ENCODE data around the gene GDF15. TPM values are rescaled to one million over a fixed set of nuclear protein-coding genes. Genes with fewer than 3 reads are reported as not detected.
A peak's percentile ranks its signal among the peaks of the same experiment; 100 is the strongest.
"Not testable (repeated sequence)": the region's sequence is repeated elsewhere in the genome, so short reads cannot be mapped to it uniquely, and the experiment has no call there.

GDF15 gene
- total RNA-seq, 3 donors from 2014 or later, result 2.7 to 60.3 (median 9.2) TPM

DNA sequence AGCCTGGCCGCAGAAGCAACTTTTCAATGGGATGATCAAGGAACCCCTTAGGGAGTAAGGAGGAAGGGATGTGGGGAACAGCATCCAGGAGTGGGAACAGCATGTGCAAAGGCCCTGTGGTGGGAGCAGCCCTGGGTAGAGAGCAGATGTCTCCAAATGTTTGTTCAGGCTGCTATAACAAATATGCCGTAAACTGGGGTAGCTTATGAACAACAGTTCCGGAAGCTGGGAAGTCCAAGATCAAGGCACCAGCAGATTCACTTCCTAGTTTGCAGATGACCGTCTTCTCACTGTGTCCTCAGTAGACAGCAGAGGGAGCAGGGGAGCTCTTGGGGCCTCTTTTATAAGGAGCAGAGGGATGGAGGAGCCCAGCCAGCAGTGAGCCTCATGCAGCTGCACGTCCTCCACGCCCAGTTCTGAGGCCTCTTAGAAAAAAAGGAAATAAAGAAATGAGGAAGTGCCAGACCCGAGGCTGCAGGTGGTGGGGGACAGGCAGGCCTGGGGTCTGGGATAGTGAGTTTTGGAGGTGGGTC is 15.7 kb downstream of the GDF15 start:
- Histone ChIP-seq H3K9me3 (no peaks in the 10 kb centered on the region), H3K4me1 (no peaks in the 10 kb centered on the region), H3K36me3 (no peaks in the 10 kb centered on the region), H3K27me3 (peaks cover 2 to 9% of the 10 kb centered on the region in 2 donors), H3K27ac (peak overlapping the region in 1 of 2 donors; percentile 5), H3K4me3 (no peak overlapping the region)
- no peak for DNase-seq (ENCODE audit: low spot score in 2 of 2)
- TF ChIP-seq, protein P1, sequence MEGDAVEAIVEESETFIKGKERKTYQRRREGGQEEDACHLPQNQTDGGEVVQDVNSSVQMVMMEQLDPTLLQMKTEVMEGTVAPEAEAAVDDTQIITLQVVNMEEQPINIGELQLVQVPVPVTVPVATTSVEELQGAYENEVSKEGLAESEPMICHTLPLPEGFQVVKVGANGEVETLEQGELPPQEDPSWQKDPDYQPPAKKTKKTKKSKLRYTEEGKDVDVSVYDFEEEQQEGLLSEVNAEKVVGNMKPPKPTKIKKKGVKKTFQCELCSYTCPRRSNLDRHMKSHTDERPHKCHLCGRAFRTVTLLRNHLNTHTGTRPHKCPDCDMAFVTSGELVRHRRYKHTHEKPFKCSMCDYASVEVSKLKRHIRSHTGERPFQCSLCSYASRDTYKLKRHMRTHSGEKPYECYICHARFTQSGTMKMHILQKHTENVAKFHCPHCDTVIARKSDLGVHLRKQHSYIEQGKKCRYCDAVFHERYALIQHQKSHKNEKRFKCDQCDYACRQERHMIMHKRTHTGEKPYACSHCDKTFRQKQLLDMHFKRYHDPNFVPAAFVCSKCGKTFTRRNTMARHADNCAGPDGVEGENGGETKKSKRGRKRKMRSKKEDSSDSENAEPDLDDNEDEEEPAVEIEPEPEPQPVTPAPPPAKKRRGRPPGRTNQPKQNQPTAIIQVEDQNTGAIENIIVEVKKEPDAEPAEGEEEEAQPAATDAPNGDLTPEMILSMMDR (IDR thresholded peaks at IDR 0.05), result no peak
- TF ChIP-seq POLR2AphosphoS5 (IDR thresholded peaks at IDR 0.05), result no peak
- TF ChIP-seq POLR2A (IDR thresholded peaks at IDR 0.05), result no peak
- intact Hi-C loops (cut with DNase I; ENCODE audit: low total_unique reads), result no loop called here

DNA sequence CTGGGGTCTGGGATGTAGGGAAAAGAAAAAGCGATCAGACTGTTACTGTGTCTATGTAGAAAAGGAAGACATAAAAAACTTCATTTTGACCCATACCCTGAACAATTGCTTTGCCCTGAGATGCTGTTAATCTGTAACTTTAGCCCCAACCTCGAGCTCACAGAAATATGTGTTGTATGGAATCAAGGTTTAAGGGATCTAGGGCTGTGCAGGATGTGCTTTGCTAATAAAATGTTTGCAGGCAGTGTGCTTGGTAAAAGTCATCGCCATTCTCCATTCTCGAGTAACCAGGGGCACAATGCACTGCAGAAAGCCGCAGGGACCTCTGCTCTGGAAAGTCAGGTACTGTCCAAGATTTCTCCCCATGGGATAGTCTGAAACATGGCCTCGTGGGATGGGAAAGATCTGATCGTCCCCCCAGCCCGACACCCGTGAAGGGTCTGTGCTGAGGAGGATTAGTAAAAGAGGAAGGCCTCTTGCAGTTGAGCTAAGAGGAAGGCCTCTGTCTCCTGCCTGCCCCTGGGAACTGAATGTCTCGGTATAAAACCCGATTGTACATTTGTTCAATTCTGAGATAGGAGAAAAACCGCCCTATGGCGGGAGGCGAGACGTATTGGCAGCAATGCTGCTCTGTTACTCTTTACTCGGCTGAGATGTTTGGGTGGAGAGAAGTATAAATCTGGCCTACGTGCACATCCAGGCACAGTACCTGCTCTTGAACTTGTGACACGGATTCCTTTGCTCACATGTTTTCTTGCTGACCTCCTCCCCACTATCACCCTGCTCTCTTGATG is 16.7 kb downstream of the GDF15 start:
- DNase-seq (ENCODE audit: low spot score in 2 of 2); intact Hi-C loops (cut with DNase I; ENCODE audit: low total_unique reads); H3K36me3 ChIP-seq; H3K4me1 ChIP-seq; H3K4me3 ChIP-seq; H3K27me3 ChIP-seq; H3K9me3 ChIP-seq; H3K27ac ChIP-seq: not testable (repeated sequence)

DNA sequence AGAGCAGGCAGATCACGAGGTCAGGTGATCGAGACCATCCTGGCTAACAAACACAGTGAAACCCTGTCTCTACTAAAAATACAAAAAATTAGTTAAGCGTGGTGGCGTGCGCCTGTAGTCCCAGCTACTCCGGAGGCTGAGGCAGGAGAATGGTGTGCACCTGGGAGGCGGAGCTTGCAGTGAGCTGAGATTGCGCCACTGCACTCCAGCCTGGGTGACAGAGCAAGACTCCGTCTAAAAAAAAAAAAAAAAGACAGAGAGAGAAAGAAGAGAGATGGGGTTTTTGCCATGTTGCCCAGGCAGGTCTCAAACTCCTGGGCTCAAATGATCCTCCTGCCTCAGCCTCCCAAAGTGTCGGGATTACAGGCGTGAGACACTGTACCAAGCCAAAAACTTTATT is 19.8 kb downstream of the GDF15 start:
- H3K27ac ChIP-seq; H3K36me3 ChIP-seq; intact Hi-C loops (cut with DNase I; ENCODE audit: low total_unique reads); H3K27me3 ChIP-seq; H3K9me3 ChIP-seq; H3K4me3 ChIP-seq; DNase-seq (ENCODE audit: low spot score in 2 of 2); H3K4me1 ChIP-seq: not testable (repeated sequence)

DNA sequence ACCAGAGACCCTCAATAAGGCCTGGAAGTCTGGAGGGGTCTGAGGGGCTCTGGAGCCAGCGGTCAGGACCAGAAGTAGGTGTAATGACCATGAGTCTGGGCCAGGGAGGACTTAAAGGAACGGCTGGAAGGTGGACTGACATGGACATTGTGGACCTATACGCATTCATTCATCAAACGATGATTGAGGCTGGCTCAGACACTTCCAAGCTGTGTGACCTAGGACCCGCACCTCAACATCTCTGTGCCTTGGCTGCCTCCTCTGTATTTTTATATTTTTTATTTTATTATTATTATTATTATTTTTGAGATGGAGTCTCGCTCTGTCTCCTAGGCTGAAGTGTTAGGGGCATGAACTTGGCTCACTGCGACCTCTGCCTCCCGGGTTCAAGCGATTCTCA is 20.8 kb downstream of the GDF15 start:
- Histone ChIP-seq H3K27me3 (no peaks in the 10 kb centered on the region), H3K9me3 (no peaks in the 10 kb centered on the region), H3K4me1 (no peaks in the 10 kb centered on the region), H3K4me3 (no peak overlapping the region), H3K36me3 (no peaks in the 10 kb centered on the region), H3K27ac (no peak overlapping the region)
- intact Hi-C loops (cut with DNase I; ENCODE audit: low total_unique reads), result no loop called here
- no peak for TF ChIP-seq POLR2AphosphoS5 (IDR thresholded peaks at IDR 0.05)
- TF ChIP-seq POLR2A (IDR thresholded peaks at IDR 0.05), result no peak
- TF ChIP-seq, protein P1 (IDR thresholded peaks at IDR 0.05), result no peak
- no peak for DNase-seq (ENCODE audit: low spot score in 2 of 2)

DNA sequence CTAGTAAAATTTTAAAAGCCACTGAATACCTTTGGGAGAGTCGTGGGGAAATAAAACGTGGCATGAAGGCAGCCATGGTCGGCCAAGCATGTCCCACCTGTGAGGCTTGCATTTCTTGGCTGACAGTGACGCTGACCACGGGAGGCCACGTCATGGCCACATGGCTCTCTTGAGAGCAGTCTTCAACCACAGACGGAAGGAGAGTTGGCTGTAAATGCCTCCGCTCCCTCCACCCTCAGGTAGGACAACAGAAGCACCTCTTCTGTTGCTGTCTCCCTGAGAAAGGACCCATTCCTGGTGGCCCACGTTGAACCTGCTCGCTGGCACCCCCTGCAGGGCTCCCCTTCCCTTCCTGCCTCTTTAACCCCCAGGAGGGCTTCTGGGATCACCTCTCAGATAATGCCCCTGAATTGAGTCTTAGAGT is 22.1 kb downstream of the GDF15 start:
- H3K36me3 ChIP-seq, result no peaks in the 10 kb centered on the region
- no peak overlapping the region for H3K4me3 ChIP-seq
- H3K27me3 ChIP-seq, result no peaks in the 10 kb centered on the region
- H3K27ac ChIP-seq, result no peak overlapping the region
- H3K9me3 ChIP-seq, result no peaks in the 10 kb centered on the region
- no peak for DNase-seq (ENCODE audit: low spot score in 2 of 2)
- intact Hi-C loops (cut with DNase I; ENCODE audit: low total_unique reads), result no loop called here
- TF ChIP-seq POLR2A (IDR thresholded peaks at IDR 0.05), result no peak
- TF ChIP-seq, protein P1 (IDR thresholded peaks at IDR 0.05), result peak in 1 of 3 donors; percentile 17
- no peaks in the 10 kb centered on the region for H3K4me1 ChIP-seq

DNA sequence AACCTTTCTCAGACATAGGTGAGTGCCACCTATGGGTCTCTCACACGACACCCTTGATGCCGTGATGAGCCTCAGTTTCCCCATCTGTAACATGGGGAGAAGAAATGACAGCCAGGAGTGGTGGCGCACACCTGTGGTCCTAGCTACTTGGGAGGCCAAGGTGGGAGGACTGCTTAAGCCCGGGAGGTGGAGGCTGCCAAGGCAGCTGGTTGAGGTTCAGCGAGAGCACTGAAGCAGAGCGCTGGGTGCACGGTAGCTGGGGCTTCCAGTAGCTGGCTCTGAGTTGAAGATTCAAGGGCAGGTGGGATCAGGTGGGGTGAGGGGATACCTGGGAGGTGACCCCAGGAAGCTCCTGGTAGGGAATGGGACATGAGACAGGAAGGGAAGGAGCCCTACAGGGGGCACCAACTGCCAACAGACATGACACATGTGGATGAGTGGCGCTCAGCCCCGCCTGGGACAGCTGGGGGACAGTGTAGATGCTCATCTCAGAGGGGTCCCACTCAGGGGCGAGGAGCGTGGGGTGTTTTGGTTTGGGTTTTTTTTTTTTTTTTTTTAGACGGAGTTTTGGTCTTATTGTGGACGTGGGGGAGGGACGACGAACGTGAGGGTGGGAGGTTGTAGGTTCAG is 26.8 kb downstream of the GDF15 start:
- TF ChIP-seq, protein P1 (IDR thresholded peaks at IDR 0.05), result no peak
- no peak for TF ChIP-seq POLR2A (IDR thresholded peaks at IDR 0.05)
- TF ChIP-seq POLR2AphosphoS5 (IDR thresholded peaks at IDR 0.05), result no peak
- no peak overlapping the region for H3K4me3 ChIP-seq
- intact Hi-C loops (cut with DNase I; ENCODE audit: low total_unique reads), result loop anchor here (1.0 to 10.0 kb wide), 2 partner anchors 24 to 148 kb away; no protein-coding TSS in a partner anchor
- no peaks in the 10 kb centered on the region for H3K27me3 ChIP-seq
- peaks cover 12 to 16% of the 10 kb centered on the region in 2 donors for H3K4me1 ChIP-seq
- no peaks in the 10 kb centered on the region for H3K36me3 ChIP-seq
- H3K27ac ChIP-seq, result no peak overlapping the region
- no peak for DNase-seq (ENCODE audit: low spot score in 2 of 2)
- H3K9me3 ChIP-seq, result no peaks in the 10 kb centered on the region
